Left ventricle myocardium inferior (tissue), 1 donor: ENCODE results near the gene TAF1. TPM values are rescaled to one million over a fixed set of nuclear protein-coding genes. Genes with fewer than 3 reads are reported as not detected.
A peak's percentile ranks its signal among the peaks of the same experiment; 100 is the strongest.
"Not testable (repeated sequence)": the region's sequence is repeated elsewhere in the genome, so short reads cannot be mapped to it uniquely, and the experiment has no call there.

Source experiments
- DNase-seq: peaks from one replicate; pipeline ENCODE4 v3.0.0-alpha.2; 2020
- H3K27ac ChIP-seq: fragments of 200-600 bp; replicated peaks from 2 replicates; pipeline ENCODE4 v1.8.0; 2021
- H3K27me3 ChIP-seq: fragments of 200-600 bp; 2 replicates; pipeline ENCODE4 v1.8.0; 2021; ENCODE audit warnings: low read depth
- H3K36me3 ChIP-seq: fragments of 200-600 bp; 2 replicates; pipeline ENCODE4 v1.8.0; 2021
- H3K4me1 ChIP-seq: fragments of 200-600 bp; 2 replicates; pipeline ENCODE4 v1.8.0; 2021
- H3K4me3 ChIP-seq: fragments of 200-600 bp; 2 replicates; pipeline ENCODE4 v1.8.0; 2021; ENCODE audit warnings: mild to moderate bottlenecking, moderate library complexity
- H3K9me3 ChIP-seq: fragments of 200-600 bp; replicated peaks from 2 replicates; pipeline ENCODE4 v1.8.0; 2021
- intact Hi-C: fragments of 100-400 bp; cut with micrococcal nuclease; formaldehyde crosslinking; loops from one replicate; pipeline ENCODE4 v1.11.0; 2022
- total RNA-seq: library from RNA; stranded (reverse); fragmentation: NEBNext Ultra II Directional; extraction: Animal tissue kit (Norgen Biotek cat#: 25700); gene quantifications from one replicate; pipeline ENCODE4 v1.2.1, GENCODE V29; 2021
- TF ChIP-seq, protein P1 (sequence below): fragments of 200-600 bp; IDR thresholded peaks from 2 replicates; pipeline ENCODE4 v1.8.0; 2021; ENCODE audit warnings: antibody characterized with exemption, mild to moderate bottlenecking, borderline replicate concordance
- donor health status: DM: no; HTN: yes; CAD: no; lungs with severe emphysema.

The TAF1 gene
- total RNA-seq, 1 donor from 2014 or later = 15.9 TPM

DNA sequence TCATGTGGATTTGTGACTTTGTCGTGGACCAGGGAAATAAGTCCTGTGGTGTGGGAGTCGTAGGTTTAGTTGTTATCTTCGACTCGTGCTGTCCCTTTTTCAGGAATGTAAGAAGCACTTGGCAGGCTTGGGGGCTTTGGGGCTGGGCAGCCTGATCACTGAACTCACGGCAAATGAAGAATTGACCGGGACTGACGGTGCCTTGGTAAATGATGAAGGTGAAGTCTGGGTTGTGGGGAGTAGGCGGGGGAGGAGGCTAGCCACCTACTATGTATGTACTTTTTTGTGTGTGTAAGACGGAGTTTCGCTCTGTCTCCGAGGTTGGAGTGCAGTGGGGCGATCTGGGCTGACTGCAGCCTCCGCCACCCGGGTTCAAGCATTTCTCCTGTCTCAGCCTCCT, 1.2 kb downstream of the TAF1 start:
- no peaks in the 10 kb centered on the region for H3K27me3 ChIP-seq
- H3K9me3 ChIP-seq = no peaks in the 10 kb centered on the region
- H3K4me1 ChIP-seq = peaks cover 36% of the 10 kb centered on the region
- TF ChIP-seq, protein P1, sequence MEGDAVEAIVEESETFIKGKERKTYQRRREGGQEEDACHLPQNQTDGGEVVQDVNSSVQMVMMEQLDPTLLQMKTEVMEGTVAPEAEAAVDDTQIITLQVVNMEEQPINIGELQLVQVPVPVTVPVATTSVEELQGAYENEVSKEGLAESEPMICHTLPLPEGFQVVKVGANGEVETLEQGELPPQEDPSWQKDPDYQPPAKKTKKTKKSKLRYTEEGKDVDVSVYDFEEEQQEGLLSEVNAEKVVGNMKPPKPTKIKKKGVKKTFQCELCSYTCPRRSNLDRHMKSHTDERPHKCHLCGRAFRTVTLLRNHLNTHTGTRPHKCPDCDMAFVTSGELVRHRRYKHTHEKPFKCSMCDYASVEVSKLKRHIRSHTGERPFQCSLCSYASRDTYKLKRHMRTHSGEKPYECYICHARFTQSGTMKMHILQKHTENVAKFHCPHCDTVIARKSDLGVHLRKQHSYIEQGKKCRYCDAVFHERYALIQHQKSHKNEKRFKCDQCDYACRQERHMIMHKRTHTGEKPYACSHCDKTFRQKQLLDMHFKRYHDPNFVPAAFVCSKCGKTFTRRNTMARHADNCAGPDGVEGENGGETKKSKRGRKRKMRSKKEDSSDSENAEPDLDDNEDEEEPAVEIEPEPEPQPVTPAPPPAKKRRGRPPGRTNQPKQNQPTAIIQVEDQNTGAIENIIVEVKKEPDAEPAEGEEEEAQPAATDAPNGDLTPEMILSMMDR = no peak
- H3K4me3 ChIP-seq = peak overlapping the region; percentile 77
- intact Hi-C loops = no loop called here
- no peak for DNase-seq
- peaks cover 9% of the 10 kb centered on the region for H3K36me3 ChIP-seq
- peak overlapping the region; percentile 92 for H3K27ac ChIP-seq

DNA sequence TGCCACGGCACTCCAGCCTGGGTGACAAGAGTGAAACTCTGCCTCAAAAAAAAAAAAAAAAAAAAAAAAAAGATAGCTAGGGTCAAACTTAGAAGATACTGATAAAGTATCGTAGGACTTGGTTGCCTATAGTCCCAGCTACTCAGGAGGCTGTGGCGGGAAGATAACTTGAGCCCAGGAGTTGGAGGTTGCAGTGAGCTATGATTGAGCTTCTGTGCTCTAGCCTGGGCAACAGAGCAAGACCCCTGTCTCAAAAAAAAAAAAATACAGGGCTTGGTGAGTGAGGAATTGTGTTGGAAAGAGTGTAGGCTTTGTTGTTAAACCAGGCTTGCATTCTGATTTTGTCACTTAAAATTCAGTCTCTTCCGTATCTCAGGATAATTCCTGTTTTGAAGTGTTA, 6.2 kb downstream of the TAF1 start:
- TF ChIP-seq, protein P1 = no peak
- H3K27ac ChIP-seq = no peak overlapping the region
- no peak overlapping the region for H3K4me3 ChIP-seq
- intact Hi-C loops = no loop called here
- peaks cover 25% of the 10 kb centered on the region for H3K4me1 ChIP-seq
- DNase-seq = no peak
- H3K36me3 ChIP-seq = peaks cover 42% of the 10 kb centered on the region
- no peaks in the 10 kb centered on the region for H3K9me3 ChIP-seq
- H3K27me3 ChIP-seq = no peaks in the 10 kb centered on the region

DNA sequence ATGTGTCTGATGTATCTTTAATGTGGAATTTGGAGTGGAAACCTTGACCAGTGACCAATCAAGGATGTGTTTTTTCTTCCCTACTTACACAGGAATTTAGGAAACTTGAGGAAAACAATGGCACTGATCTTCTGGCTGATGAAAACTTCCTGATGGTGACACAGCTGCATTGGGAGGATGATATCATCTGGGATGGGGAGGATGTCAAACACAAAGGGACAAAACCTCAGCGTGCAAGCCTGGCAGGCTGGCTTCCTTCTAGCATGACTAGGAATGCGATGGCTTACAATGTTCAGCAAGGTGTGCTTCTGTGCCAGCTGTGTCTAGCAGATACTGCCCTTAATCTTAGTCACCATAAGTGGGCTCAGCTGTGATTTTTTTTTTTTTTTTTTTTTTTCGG, 12.6 kb downstream of the TAF1 start:
- no peaks in the 10 kb centered on the region for H3K27me3 ChIP-seq
- H3K9me3 ChIP-seq = no peaks in the 10 kb centered on the region
- intact Hi-C loops = no loop called here
- TF ChIP-seq, protein P1 = no peak
- no peak overlapping the region for H3K27ac ChIP-seq
- H3K4me3 ChIP-seq = no peak overlapping the region
- DNase-seq = no peak
- no peaks in the 10 kb centered on the region for H3K4me1 ChIP-seq
- H3K36me3 ChIP-seq = peaks cover 96% of the 10 kb centered on the region

DNA sequence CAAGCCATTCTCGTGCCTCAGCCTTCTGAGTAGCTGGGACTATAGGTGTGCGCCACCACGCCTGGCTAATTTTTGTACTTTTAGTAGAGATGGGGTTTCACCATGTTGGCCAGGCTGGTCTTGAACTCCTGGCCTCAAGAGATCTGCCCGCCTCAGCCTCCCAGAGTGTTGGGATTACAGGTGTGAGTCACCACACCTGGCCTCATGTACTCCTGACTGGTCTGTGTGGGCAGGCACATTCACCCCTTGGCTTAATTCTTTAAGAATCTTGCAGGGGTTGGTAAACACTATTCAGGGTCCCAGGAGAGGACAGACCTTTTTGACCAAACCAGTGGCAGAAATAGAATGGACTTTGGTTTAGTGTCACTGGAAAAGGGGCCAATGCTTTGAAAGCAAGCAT, 25.6 kb downstream of the TAF1 start:
- H3K27me3 ChIP-seq, H3K27ac ChIP-seq, H3K4me1 ChIP-seq, DNase-seq, H3K4me3 ChIP-seq, H3K9me3 ChIP-seq, intact Hi-C loops: not testable (repeated sequence)
- H3K36me3 ChIP-seq = peaks cover 95% of the 10 kb centered on the region

DNA sequence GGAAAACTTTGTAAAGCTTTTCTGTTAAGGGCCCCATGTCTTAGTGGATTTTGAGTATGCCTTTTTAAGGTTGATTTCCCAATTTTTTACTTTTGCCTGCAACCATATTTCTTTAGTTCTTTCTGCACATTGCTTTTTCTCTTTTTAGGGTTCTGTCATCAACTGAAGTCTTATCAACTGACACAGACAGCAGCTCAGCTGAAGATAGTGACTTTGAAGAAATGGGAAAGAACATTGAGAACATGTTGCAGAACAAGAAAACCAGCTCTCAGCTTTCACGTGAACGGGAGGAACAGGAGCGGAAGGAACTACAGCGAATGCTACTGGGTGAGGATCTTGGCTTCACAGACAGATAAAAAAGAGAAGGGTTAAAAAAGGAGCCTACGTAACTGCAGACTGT, 27.8 kb downstream of the TAF1 start:
- H3K27me3 ChIP-seq = no peaks in the 10 kb centered on the region
- no peaks in the 10 kb centered on the region for H3K4me1 ChIP-seq
- no peak overlapping the region for H3K4me3 ChIP-seq
- TF ChIP-seq, protein P1 = no peak
- DNase-seq = no peak
- no peaks in the 10 kb centered on the region for H3K9me3 ChIP-seq
- H3K36me3 ChIP-seq = peaks cover 93% of the 10 kb centered on the region
- intact Hi-C loops = no loop called here
- no peak overlapping the region for H3K27ac ChIP-seq

DNA sequence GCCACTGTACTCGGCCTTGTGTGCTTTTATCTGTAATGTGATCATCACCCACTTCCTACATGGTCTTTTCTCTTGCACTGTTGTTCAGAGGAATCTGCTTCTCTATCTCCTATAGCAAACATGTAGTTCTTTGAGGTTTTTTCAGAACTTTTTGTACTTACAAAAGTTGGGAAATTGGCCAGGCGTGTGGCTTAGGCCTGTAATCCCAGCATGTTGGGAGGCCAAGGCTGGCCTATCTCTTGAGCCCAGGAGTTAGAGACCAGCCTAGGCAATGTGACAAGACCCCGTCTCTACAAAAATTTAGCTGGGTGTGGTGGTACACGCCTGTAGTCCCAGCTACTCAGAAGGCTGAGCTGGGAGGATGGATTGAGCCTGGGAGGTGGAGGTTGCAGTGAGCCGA, 30.4 kb downstream of the TAF1 start:
- TF ChIP-seq, protein P1 = no peak
- H3K4me1 ChIP-seq = no peaks in the 10 kb centered on the region
- DNase-seq = no peak
- H3K36me3 ChIP-seq = peaks cover 94% of the 10 kb centered on the region
- H3K27me3 ChIP-seq = no peaks in the 10 kb centered on the region
- intact Hi-C loops = no loop called here
- H3K4me3 ChIP-seq = no peak overlapping the region
- no peak overlapping the region for H3K27ac ChIP-seq
- H3K9me3 ChIP-seq = no peaks in the 10 kb centered on the region
